Endothelial cell of umbilical vein (primary cell): ENCODE measurements around the gene SEMA4F. TPM values are rescaled to one million over a fixed set of nuclear protein-coding genes. Genes with fewer than 3 reads are reported as not detected.

ENCODE experiments used
- BruUV-seq: library from RNA; stranded (reverse); fragments of 400-500 nt; replicated peaks from 2 replicates; lab custom pipeline; 2021; lab: Mats Ljungman, UMichigan
- CTCF ChIA-PET: fragments of 300-600, 350-600 bp; sonication (Branson Sonifier 250); formaldehyde crosslinking; loops from one replicate; lab custom pipeline; 2021; ENCODE audit warnings: antibody characterized with exemption, inconsistent platforms; lab: Charles Lee
- POLR2A ChIA-PET: fragments of 300-600, 350-600 bp; sonication (Branson Sonifier 250); formaldehyde crosslinking; loops from one replicate; lab custom pipeline; 2021; ENCODE audit warnings: antibody characterized with exemption, inconsistent platforms; lab: Charles Lee
- DNase-seq: peaks from one replicate; pipeline ENCODE4 v3.0.0-alpha.2; 2011; ENCODE audit warnings: low read depth, low spot score
- FAIRE-seq: peaks from 2 replicates; lab custom pipeline; 2011; peaks lifted over from hg19 to GRCh38; lab: Jason Lieb, UNC
- H2AFZ ChIP-seq: 2 replicates; pipeline ENCODE4 v1.6.0; 2012; ENCODE audit warnings: low read depth, low read length, control low read depth, inconsistent platforms
- H3K27ac ChIP-seq: 2 replicates; pipeline ENCODE4 v1.5.1; 2011; ENCODE audit warnings: low read depth, mild to moderate bottlenecking, control low read depth, low read length, moderate library complexity; ENCODE audit not compliant: insufficient read depth
- H3K27me3 ChIP-seq, 2 experiments: 2 replicates each; pipeline versions ENCODE4 v1.6.0 to v1.6.1; 2011; ENCODE audit warnings: low read length in 2 of 2, mixed read lengths in 1 of 2; ENCODE audit not compliant: control insufficient read depth in 2 of 2, insufficient read depth in 2 of 2
- H3K36me3 ChIP-seq, 2 experiments: 2 replicates in 1 of 2; 3 replicates in 1 of 2; pipeline ENCODE4 v1.5.1; 2011; ENCODE audit warnings: low read length in 2 of 2, mild to moderate bottlenecking in 1 of 2, moderate library complexity in 1 of 2; ENCODE audit not compliant: control insufficient read depth in 2 of 2, insufficient read depth in 2 of 2; ENCODE audit errors: extremely low read depth in 1 of 2
- H3K4me1 ChIP-seq: 3 replicates; pipeline ENCODE4 v1.5.1; 2011; ENCODE audit warnings: mild to moderate bottlenecking, low read length; ENCODE audit not compliant: control insufficient read depth, insufficient read depth; ENCODE audit errors: extremely low read depth
- H3K4me2 ChIP-seq: 2 replicates; pipeline ENCODE4 v1.6.1; 2011; ENCODE audit warnings: low read length, control low read depth, mixed read lengths; ENCODE audit not compliant: insufficient read depth
- H3K4me3 ChIP-seq, 3 experiments: fragments of 200-600 bp in 1 of 3; sonication (generic), shearing (Covaris generic) in 1 of 3; replicated peaks in 1 of 3; 2 replicates each; pipeline ENCODE4 v1.5.1; 2011 to 2016; ENCODE audit warnings: control low read depth in 3 of 3, low read length in 3 of 3, mild to moderate bottlenecking in 2 of 3, inconsistent platforms in 1 of 3, low read depth in 1 of 3, moderate library complexity in 1 of 3; ENCODE audit not compliant: insufficient read depth in 1 of 3
- H3K79me2 ChIP-seq: 2 replicates; pipeline ENCODE4 v1.6.0; 2012; ENCODE audit warnings: low read length, inconsistent platforms; ENCODE audit not compliant: control insufficient read depth, insufficient read depth
- H3K9ac ChIP-seq: replicated peaks from 2 replicates; pipeline ENCODE3; 2011; ENCODE audit warnings: low read length, control low read depth; ENCODE audit not compliant: insufficient read depth; ENCODE audit errors: extremely low read depth
- H3K9me1 ChIP-seq: replicated peaks from 3 replicates; pipeline ENCODE4 v1.6.0; 2011; ENCODE audit warnings: mild to moderate bottlenecking, low read length; ENCODE audit not compliant: control insufficient read depth, insufficient read depth; ENCODE audit errors: extremely low read depth
- H3K9me3 ChIP-seq: replicated peaks from 2 replicates; pipeline ENCODE4 v1.5.1; 2012; ENCODE audit warnings: low read length, inconsistent platforms; ENCODE audit not compliant: control insufficient read depth, insufficient read depth
- H4K20me1 ChIP-seq: replicated peaks from 2 replicates; pipeline ENCODE3; 2011; ENCODE audit warnings: mild to moderate bottlenecking, low read length; ENCODE audit not compliant: control insufficient read depth, insufficient read depth; ENCODE audit errors: extremely low read depth
- CTCF ChIP-seq, 2 donors: IDR thresholded peaks; 1 replicate in 1 of 2; 2 replicates in 1 of 2; pipeline ENCODE4 v1.5.1; 2011; ENCODE audit warnings: low read length in 2 of 2, mild to moderate bottlenecking in 2 of 2, moderate library complexity in 2 of 2, control low read depth in 1 of 2, inconsistent platforms in 1 of 2, low read depth in 1 of 2; ENCODE audit not compliant: insufficient read depth in 1 of 2; ENCODE audit errors: extremely low read depth in 1 of 2
- EZH2 ChIP-seq: IDR thresholded peaks from 2 replicates; pipeline ENCODE4 v1.6.1; 2012; ENCODE audit warnings: borderline replicate concordance, low read depth, mild to moderate bottlenecking, moderate library complexity, low read length, inconsistent platforms; ENCODE audit not compliant: severe bottlenecking
- FOS ChIP-seq: IDR thresholded peaks from 2 replicates; pipeline ENCODE4 v1.6.1; 2011; ENCODE audit warnings: mild to moderate bottlenecking, low read length, moderate library complexity, borderline replicate concordance; ENCODE audit not compliant: insufficient read depth
- GATA2 ChIP-seq: IDR thresholded peaks from 2 replicates; pipeline ENCODE4 v1.7.0; 2011; ENCODE audit warnings: low read depth, mild to moderate bottlenecking, moderate library complexity, mixed read lengths, low read length; ENCODE audit not compliant: insufficient read length, insufficient read depth
- JUN ChIP-seq: IDR thresholded peaks from 2 replicates; pipeline ENCODE4 v1.6.1; 2011; ENCODE audit warnings: borderline replicate concordance, low read depth; ENCODE audit not compliant: insufficient read length, insufficient read depth
- MAX ChIP-seq: IDR thresholded peaks from 2 replicates; pipeline ENCODE4 v1.6.1; 2011; ENCODE audit not compliant: insufficient read depth, insufficient read length
- MYC ChIP-seq: IDR thresholded peaks from one replicate; pipeline ENCODE4 v1.6.1; 2011; ENCODE audit warnings: mild to moderate bottlenecking, low read depth, low read length
- POLR2A ChIP-seq: IDR thresholded peaks from 2 replicates; pipeline ENCODE4 v1.6.1; 2012; ENCODE audit warnings: low read depth, mild to moderate bottlenecking, control low read depth, low read length
- POLR2AphosphoS5 ChIP-seq: IDR thresholded peaks from 2 replicates; pipeline ENCODE4 v1.6.1; 2012; ENCODE audit warnings: low read depth, mild to moderate bottlenecking, control low read depth, low read length, moderate library complexity; ENCODE audit not compliant: insufficient read depth
- dilution Hi-C: fragments of 300-500 bp; cut with MboI; formaldehyde crosslinking; loops from one replicate; pipeline ENCODE4 v1.15.0; 2019; ENCODE audit warnings: low sequenced_read_pairs; ENCODE audit not compliant: extremely low pct_ligation_motif_present
- intact Hi-C: fragments of 100-400 bp; cut with micrococcal nuclease; formaldehyde crosslinking; loops from one replicate; pipeline ENCODE4 v1.10.0; 2022
- polyA plus RNA-seq, 4 experiments: library from polyadenylated mRNA; depleted of rRNA in 3 of 4; stranded (reverse) in 3 of 4; unstranded in 1 of 4; fragments of >200 nt; gene quantifications; 2 replicates each; pipeline versions ENCODE4 v1.2.1 to v1.2.3, GENCODE V29; 2011 to 2012; ENCODE audit warnings: missing spikeins in 1 of 4
- total RNA-seq: library from RNA; stranded (reverse); gene quantifications from 2 replicates; pipeline ENCODE4 v1.2.3, GENCODE V29; 2021

Gene SEMA4F
- total and polyA plus RNA-seq, 2 donors (not counting 3 experiments of a cell fraction or from before 2014, with no cell fraction given), result 5.3 to 6.0 TPM

GRCh38 chr2:74708296-74708695 lies 54.2 kb downstream of the SEMA4F start:
- no peak overlapping the region for H3K27ac ChIP-seq
- CTCF ChIA-PET, result no interaction called here
- H3K4me1 ChIP-seq, result no peaks in the 10 kb centered on the region
- peaks cover 3 to 6% of the 10 kb centered on the region in 2 experiments for H3K27me3 ChIP-seq
- no peak overlapping the region for H3K4me3 ChIP-seq
- no peak for FAIRE-seq
- no peak for DNase-seq
- no peaks in the 10 kb centered on the region for H3K79me2 ChIP-seq
- no peaks in the 10 kb centered on the region for H3K9me1 ChIP-seq
- POLR2A ChIA-PET, result no interaction called here
- no peaks in the 10 kb centered on the region for H3K9me3 ChIP-seq
- H3K9ac ChIP-seq, result no peak overlapping the region
- no TSS peak for BruUV-seq
- no peaks in the 10 kb centered on the region for H4K20me1 ChIP-seq
- intact Hi-C loops (no loop called here), dilution Hi-C loops (no loop called here)
- no peaks in the 10 kb centered on the region for H3K36me3 ChIP-seq
- no peak for TF ChIP-seq POLR2AphosphoS5
- TF ChIP-seq JUN, result no peak
- no peak for TF ChIP-seq MAX
- no peak for TF ChIP-seq GATA2
- TF ChIP-seq CTCF (IDR thresholded peaks at IDR 0.05; ENCODE audit: extremely low read depth in 1 of 2, insufficient read depth in 1 of 2, low read depth in 1 of 2, low read length in 2 of 2), result no peak
- TF ChIP-seq POLR2A, result no peak
- TF ChIP-seq EZH2, result no peak
- no peak for TF ChIP-seq MYC
- no peak for TF ChIP-seq FOS
- no peak overlapping the region for H2AFZ ChIP-seq
- H3K4me2 ChIP-seq, result no peak overlapping the region
